WI38 (cell line): ENCODE results near the gene PDCL3.

ENCODE experiments used
- H3K4me3 ChIP-seq: 2 replicates; pipeline ENCODE4 v1.5.1; 2011; ENCODE audit warnings: low read depth, mild to moderate bottlenecking, control low read depth, low read length
- CTCF ChIP-seq: IDR thresholded peaks from 2 replicates; pipeline ENCODE4 v1.5.1; 2012; ENCODE audit warnings: low read depth, mild to moderate bottlenecking, control low read depth, low read length

The PDCL3 gene

GRCh38 chr2:100526868-100527267 lies 35.9 kb upstream of the PDCL3 start:
- no peak for TF ChIP-seq CTCF
- no peak overlapping the region for H3K4me3 ChIP-seq

GRCh38 chr2:100527440-100528015 lies 35.3 kb upstream of the PDCL3 start:
- no peak for TF ChIP-seq CTCF
- no peak overlapping the region for H3K4me3 ChIP-seq

GRCh38 chr2:100529176-100529575 lies 33.6 kb upstream of the PDCL3 start:
- H3K4me3 ChIP-seq = no peak overlapping the region
- no peak for TF ChIP-seq CTCF

- no peak for TF ChIP-seq CTCF
- no peak overlapping the region for H3K4me3 ChIP-seq
Observed at GRCh38 chr2:100529900-100530299, 32.9 kb upstream of the PDCL3 start.

- TF ChIP-seq CTCF = no peak
- no peak overlapping the region for H3K4me3 ChIP-seq
Observed at GRCh38 chr2:100535855-100536254, 26.9 kb upstream of the PDCL3 start.

GRCh38 chr2:100537918-100538317 lies 24.9 kb upstream of the PDCL3 start:
- no peak overlapping the region for H3K4me3 ChIP-seq
- no peak for TF ChIP-seq CTCF

- no peak overlapping the region for H3K4me3 ChIP-seq
- TF ChIP-seq CTCF = no peak
Observed at GRCh38 chr2:100539221-100539620, 23.6 kb upstream of the PDCL3 start.
